Motor neuron (in vitro differentiated cells): ENCODE data around the gene ECHS1. TPM values are rescaled to one million over a fixed set of nuclear protein-coding genes. Genes with fewer than 3 reads are reported as not detected.

ENCODE experiments used
- ATAC-seq, 8 experiments: fragments of 200-7000 bp; cut with Tn5 transposase; replicated peaks in 6 of 8; 2 replicates each; pipeline ENCODE4 v1.8.0; 2021; ENCODE audit warnings: mild to moderate bottlenecking in 8 of 8, moderate library complexity in 8 of 8
- H3K27ac ChIP-seq, 2 donors: fragments of 250-450 bp; sonication (Bioruptor Pico); 2 replicates each; pipeline ENCODE4 v1.9.0; 2021; ENCODE audit warnings: antibody characterized with exemption in 2 of 2, mild to moderate bottlenecking in 2 of 2, moderate library complexity in 1 of 2
- H3K4me1 ChIP-seq, 2 donors: fragments of 250-450 bp; sonication (Bioruptor Pico); replicated peaks in 1 of 2; 2 replicates each; pipeline ENCODE4 v1.6.1; 2021; ENCODE audit warnings: antibody characterized with exemption in 2 of 2, mild to moderate bottlenecking in 2 of 2, moderate library complexity in 1 of 2
- H3K4me3 ChIP-seq, 5 donors: fragments of 250-450 bp; sonication (Bioruptor Pico); 2 replicates each; pipeline ENCODE4 v1.9.0; 2021; ENCODE audit warnings: antibody characterized with exemption in 5 of 5, mild to moderate bottlenecking in 5 of 5, moderate library complexity in 4 of 5
- WGBS, 10 experiments: fragments of 450-650 bp; shearing (Covaris generic); methylation state at CpG; one replicate each; pipeline ENCODE4 v1.0.0; 2022; 5-methylcytosine and 5-hydroxymethylcytosine counted together
- in situ Hi-C, 9 experiments: fragments of 400-800 bp; cut with MboI; loops; one replicate each; pipeline ENCODE4 v1.15.0; 2021; ENCODE audit warnings: low sequenced_read_pairs in 9 of 9, low pct_unique_long_range_greater_than_20kb in 2 of 9; ENCODE audit not compliant: unreplicated experiment in 9 of 9
- total RNA-seq, 8 experiments: library from RNA; unstranded; fragments of 300-600 nt; gene quantifications; 2 replicates each; pipeline versions ENCODE4 v1.2.3 to v1.2.4, GENCODE V29; 2022

ECHS1 gene
- total RNA-seq, 8 experiments from 2014 or later, result 48.7 to 117 (median 85.1) TPM

DNA sequence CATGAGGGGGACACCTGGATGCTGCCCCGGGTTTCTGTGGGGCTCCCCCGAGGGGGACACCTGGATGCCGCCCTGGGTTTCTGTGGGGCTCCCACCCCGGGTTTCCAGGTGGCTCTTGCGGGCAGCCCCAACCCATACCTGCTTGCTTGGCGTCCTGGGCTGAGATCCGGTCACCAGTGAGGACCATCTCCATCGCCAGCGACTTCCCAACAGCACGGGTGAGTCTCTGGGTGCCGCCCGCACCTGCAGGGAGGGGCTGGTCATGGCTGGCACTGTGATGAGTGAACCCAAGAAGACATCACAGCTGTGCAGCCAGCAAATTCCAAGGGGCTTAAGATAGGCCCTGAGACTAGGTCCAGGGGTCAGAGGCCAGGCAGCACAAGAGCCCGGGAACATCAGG lies 6.4 kb downstream of the ECHS1 start:
- WGBS, 10 experiments, result 93 to 100% (median 100%) methylated on average over 1 to 6 of the region's 13 CpGs; no CpG with 5 or more reads in 7 of the 10 experiments
- Histone ChIP-seq H3K4me1 (no peaks in the 10 kb centered on the region), H3K27ac (no peak overlapping the region), H3K4me3 (no peak overlapping the region)
- in situ Hi-C loops, result no loop called here
- ATAC-seq, result peak in 1 of 8 experiments; percentile 4

DNA sequence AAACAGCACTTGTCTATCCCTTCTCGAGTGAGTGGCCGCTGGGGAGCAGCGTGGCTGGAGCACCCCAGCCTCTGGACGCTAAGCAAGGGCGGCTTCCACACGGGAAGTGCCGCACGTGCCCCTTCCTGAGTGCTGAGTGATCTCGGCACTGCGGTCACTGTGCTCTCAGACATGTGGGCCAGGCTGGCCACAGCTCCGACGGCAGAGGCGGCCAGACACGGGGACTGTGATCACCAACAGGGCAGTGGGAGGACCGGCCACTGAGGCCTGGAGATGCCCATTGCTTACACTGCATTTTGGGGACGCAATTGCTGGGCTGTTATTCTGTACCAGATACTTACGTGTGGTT lies 7.0 kb downstream of the ECHS1 start:
- in situ Hi-C loops, result no loop called here
- no peaks in the 10 kb centered on the region for H3K4me1 ChIP-seq
- no peak overlapping the region for H3K27ac ChIP-seq
- ATAC-seq, result no peak
- 73 to 100% (median 91%) methylated on average over 1 to 10 of the region's 17 CpGs; no CpG with 5 or more reads in 5 of the 10 experiments for WGBS, 10 experiments
- no peak overlapping the region for H3K4me3 ChIP-seq

DNA sequence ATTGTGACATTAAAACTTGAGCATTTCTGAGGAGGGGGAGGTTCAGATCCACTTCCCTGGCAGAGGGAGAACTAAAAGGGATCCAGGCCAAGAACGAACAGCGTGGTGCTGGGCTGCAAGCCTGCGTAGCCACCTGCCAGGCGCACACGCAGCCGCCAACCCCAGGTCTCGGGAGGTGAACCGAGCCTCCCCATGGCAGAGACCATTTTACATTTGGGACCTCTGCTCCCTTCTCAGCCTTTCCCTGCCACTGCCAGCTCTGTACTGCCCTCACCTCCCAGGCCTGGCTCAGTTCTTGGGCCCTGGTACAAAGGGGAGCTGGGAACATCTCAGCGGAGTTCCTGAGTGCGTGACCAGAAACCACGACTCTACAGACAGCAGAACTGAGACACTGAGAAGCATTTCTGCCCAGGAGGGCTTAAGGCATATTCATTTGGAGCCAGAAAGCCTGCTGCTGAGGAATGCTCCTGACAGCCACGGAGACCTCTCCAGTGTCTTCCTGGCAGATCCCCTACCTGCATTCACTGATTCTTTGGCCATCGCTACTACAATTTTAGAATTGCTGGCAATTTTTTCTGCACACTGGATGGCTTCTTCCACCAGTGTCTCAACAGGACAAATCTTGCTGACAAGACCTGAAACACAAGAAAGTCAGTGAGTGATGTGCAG lies 7.6 kb downstream of the ECHS1 start:
- in situ Hi-C loops, result no loop called here
- Histone ChIP-seq H3K27ac (no peak overlapping the region), H3K4me1 (no peaks in the 10 kb centered on the region), H3K4me3 (no peak overlapping the region)
- no peak for ATAC-seq
- 80 to 100% (median 100%) methylated on average over 1 to 2 of the region's 13 CpGs; no CpG with 5 or more reads in 5 of the 10 experiments for WGBS, 10 experiments

DNA sequence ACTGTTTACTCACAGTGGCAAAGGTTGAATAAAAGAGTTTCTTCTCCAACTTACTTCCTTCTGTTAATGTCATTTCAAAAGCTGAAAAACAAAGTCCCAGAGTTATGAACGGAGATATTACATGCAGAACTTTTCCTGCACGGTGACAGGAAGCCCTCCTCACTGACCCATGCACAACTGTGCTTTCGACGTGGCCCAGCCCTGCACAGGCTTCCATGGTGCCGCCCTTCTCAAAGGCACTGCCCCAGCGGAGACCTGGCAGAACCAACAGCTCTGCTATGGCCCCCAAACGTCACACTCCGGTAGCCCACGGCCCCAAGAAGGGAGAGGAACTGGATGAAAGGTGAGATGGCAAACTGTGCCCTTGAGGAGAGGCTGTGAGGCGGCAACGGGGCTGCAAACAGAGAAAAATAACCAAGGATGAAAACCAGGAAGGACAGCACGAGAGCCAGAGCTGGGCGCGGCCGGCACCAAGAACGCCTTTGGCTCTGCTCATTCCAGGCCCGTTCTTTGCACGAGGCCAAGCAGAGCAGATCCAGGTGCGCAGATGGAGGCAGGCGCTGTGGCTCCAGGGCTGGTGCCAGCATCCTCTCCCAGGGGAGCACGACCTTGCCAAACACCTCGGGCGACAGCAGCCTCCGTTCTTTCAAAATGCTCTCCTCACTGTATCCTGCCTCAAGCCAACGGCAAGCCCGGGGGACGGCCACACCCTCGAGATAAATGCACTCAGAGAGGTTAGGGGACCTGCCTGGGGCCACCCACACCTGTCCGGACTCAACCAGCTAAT lies 8.3 kb downstream of the ECHS1 start:
- WGBS, 10 experiments, result 82 to 100% (median 91%) methylated on average over 2 to 13 of the region's 29 CpGs; no CpG with 5 or more reads in 3 of the 10 experiments
- no peaks in the 10 kb centered on the region for H3K4me1 ChIP-seq
- no peak overlapping the region for H3K4me3 ChIP-seq
- in situ Hi-C loops, result no loop called here
- H3K27ac ChIP-seq, result no peak overlapping the region
- ATAC-seq, result no peak

DNA sequence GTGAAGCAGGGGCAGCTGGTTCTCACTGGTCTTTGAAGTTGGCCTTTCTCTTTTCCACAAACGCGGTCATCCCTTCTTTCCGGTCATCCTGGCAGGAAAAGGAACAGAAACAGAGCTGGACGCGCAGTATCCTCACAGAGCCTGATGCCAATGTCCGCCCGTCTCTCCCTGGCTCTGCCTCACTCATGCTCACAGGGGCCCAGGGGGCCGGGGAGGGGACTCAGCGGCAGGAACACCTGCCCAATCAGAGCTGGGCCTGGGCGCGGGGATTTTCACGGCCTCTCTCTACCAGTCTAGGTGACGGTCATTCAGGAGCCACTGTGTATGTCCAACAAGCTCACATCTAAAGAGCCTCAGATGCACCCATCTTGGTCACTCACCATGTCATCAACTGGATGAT lies 10.3 kb downstream of the ECHS1 start:
- in situ Hi-C loops, result no loop called here
- Histone ChIP-seq H3K4me3 (no peak overlapping the region), H3K4me1 (no peaks in the 10 kb centered on the region), H3K27ac (no peak overlapping the region)
- no peak for ATAC-seq
- 40 to 100% (median 90%) methylated on average over 1 to 2 of the region's 13 CpGs; no CpG with 5 or more reads in 6 of the 10 experiments for WGBS, 10 experiments

DNA sequence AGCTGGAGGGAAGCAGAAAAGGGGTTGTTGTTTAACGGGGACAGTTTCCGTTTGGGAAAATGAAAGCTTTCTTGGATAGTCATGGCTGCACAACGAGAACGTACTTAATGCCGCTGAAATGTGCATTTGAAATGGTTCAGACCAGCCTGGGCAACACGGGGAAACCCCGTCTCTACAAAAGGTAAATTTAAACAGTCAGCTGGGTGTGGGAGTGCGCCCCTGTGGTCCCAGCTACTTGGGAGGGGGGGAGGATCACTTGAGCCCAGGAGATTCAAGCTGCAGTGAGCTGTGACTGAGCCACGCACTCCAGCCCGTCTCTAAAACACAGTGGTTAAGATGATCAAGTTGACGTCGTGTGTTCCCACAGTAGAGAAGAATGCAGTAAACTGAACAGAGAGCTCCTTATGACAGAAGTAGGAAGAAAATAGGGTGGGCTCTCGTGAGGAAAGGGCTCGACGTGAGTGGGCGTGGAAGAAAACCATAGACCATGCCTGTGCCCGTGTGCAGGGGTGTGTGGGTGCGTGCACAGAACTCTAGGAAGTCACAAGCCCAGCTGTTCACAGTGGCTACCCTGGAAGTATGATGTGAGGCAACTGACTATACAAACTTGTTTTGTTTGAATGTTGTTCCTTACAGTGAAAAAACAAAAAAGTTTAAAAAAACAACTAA lies 11.2 kb downstream of the ECHS1 start:
- in situ Hi-C loops, result no loop called here
- no peak for ATAC-seq
- Histone ChIP-seq H3K27ac (no peak overlapping the region), H3K4me1 (peaks cover 0 to under 1% of the 10 kb centered on the region in 2 donors), H3K4me3 (no peak overlapping the region)
- WGBS, 10 experiments, result 42 to 100% (median 80%) methylated on average over 2 to 13 of the region's 18 CpGs; no CpG with 5 or more reads in 1 of the 10 experiments

DNA sequence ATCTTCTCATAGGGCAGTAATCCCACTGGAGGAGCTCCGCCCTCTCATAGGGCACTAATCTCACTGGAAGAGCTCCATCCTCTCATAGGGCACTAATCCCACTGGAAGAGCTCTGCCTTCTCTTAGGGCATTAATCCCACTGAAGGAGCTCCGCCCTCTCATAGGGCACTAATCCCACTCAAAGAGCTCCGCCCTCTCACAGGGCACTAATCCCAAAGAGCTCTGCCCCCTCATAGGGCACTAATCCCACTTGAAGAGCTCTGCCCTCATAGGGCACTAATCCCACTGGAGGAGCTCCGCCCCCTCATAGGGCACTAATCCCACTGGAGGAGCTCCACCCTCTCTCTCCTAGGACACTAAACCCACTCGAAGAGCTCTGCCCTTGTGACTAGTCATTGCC lies 11.9 kb downstream of the ECHS1 start:
- H3K4me3 ChIP-seq, result no peak overlapping the region

DNA sequence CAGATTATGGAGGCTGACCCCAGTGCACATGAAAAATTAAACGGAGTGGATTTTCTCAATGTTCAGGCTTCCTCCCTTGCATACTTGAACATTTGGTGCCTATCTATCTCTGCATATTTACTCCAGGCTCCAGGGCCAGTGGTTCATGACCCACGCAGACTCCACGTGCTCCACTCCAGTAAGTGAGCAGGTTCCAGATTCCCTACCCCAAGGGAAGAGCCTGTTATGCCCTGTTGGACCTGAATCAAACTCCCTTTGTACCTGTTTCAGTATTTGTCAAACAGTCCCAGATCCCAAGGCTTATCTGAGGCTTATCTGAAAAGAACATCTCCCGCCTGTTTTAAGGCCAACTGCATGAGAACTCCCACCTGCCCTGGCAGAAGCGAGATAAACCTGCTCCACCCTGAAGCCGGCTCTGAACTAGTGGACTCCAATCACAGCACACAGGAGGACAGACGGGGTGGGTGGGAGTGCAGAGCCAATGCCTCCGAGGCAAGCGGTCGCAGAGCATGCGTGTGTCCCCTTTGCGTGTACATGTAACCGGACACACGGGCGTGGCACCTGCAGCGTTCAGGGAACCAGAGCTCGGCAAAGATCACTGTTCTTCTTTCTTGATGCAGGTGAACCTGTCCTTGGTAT lies 13.1 kb downstream of the ECHS1 start:
- 47 to 90% (median 75%) methylated on average over 1 to 16 of the region's 17 CpGs; no CpG with 5 or more reads in 2 of the 10 experiments for WGBS, 10 experiments
- H3K27ac ChIP-seq, result no peak overlapping the region
- no peak overlapping the region for H3K4me3 ChIP-seq
- no peak for ATAC-seq
- in situ Hi-C loops, result no loop called here
- peaks cover 0 to 5% of the 10 kb centered on the region in 2 donors for H3K4me1 ChIP-seq

More for the DNA sequence above, 11.9 kb downstream of the ECHS1 start:
- H3K27ac ChIP-seq, result no peak overlapping the region
- 40 to 100% (median 90%) methylated on average over 1 to 4 of the region's 5 CpGs; no CpG with 5 or more reads in 3 of the 10 experiments for WGBS, 10 experiments
- H3K4me1 ChIP-seq, result peaks cover 0 to 5% of the 10 kb centered on the region in 2 donors
- in situ Hi-C loops, result no loop called here
- no peak for ATAC-seq

DNA sequence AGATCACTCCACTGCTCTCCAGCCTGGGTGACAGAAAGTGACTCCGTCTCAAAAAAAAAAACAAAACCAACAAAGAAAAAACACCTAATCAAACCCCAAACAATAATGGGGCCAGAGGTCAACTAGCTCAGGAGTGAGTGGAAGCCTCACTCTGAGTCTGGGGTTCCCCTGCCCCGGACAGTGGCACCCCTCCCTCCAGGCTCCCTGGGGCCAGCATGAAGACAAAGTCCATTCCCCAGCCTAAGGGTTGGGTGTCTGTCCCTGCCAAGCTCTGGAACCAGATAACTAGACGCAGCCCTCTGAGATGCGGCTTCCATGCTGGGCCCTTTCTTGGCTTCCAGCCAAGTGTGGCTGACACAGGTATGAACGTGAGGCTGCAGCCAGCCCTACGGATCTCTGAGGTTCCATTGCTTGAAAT lies 13.6 kb downstream of the ECHS1 start:
- Histone ChIP-seq H3K4me3 (no peak overlapping the region), H3K27ac (no peak overlapping the region), H3K4me1 (peaks cover 0 to 5% of the 10 kb centered on the region in 2 donors)
- in situ Hi-C loops, result no loop called here
- ATAC-seq, result no peak
- WGBS, 10 experiments, result 30 to 61% (median 45%) methylated on average over 1 to 4 of the region's 6 CpGs; no CpG with 5 or more reads in 4 of the 10 experiments

DNA sequence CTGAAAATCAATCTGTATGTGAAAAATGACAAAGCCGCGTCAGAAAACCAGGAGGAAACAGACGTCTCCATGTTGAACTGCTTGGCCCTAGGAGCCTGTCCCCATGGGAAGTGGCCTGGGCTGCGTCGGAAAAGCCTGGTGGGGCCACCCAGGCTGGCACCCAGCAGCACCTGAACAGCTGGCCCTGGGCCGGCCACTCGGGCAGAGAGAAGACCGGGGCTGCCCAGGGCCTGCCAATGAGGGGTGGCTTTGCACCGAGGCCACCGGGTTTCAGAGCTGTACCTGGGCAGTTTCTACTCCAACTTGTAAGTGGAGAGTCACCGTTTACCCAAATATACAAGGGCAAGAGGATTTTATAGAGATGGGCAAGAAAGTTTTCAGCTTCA lies 14.2 kb downstream of the ECHS1 start:
- Histone ChIP-seq H3K4me1 (peaks cover 0 to 5% of the 10 kb centered on the region in 2 donors), H3K4me3 (no peak overlapping the region), H3K27ac (no peak overlapping the region)
- 12 to 100% (median 92%) methylated on average over 2 to 4 of the region's 11 CpGs; no CpG with 5 or more reads in 4 of the 10 experiments for WGBS, 10 experiments
- in situ Hi-C loops, result no loop called here
- no peak for ATAC-seq

DNA sequence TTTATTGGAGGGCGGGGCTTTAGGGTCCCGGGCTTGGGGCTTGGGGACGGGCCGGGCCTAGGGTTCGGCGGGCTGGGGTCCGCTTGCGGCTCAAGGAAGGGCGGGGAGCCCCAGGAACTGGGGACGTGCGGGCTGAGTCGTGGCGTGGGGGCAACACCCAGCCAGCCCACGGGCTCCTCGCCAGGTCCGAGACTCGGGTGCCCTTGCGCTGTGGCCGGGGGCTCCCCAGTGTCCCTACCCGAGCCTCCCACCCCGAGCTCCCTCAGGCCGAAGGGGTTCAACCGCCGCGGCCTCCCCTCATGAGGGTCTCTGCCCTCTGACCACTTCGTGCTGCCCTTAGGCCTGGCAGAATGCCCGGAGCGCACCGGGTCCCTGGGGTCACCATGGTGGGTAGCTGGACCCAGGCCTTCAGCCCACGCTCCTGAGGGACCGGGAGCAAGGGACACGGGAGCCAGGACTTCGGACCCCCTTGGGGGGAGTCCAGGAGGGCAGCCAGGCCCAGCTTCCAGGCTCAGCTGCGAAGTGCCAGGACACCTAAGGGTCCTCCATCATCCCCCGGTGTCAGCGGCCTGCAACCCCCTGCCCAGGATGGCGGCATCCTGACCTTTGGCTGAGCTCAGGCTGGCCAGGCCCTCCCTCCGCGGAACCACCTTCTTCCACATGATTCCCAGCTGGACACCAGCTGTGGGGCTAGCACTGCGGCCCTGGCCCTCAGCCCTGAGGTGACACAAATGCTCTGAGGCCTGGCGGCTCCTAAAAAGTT lies 14.8 kb downstream of the ECHS1 start:
- ATAC-seq, result peak in 4 of 8 experiments; percentile 5 to 42 (median 16)
- H3K4me1 ChIP-seq, result peaks cover 0 to 5% of the 10 kb centered on the region in 2 donors
- no peak overlapping the region for H3K27ac ChIP-seq
- in situ Hi-C loops, result no loop called here
- WGBS, 10 experiments, result 30 to 90% (median 55%) methylated on average over 2 to 8 of the region's 41 CpGs; no CpG with 5 or more reads in 6 of the 10 experiments
- peak overlapping the region in 3 of 5 donors; percentile 57 to 86 (median 65) for H3K4me3 ChIP-seq
